Sigmoid colon (tissue), 4 donors: ENCODE results near the gene LARP4.

Experiments
- POLR2A ChIP-seq, 2 donors: fragments of 450-650 bp; IDR thresholded peaks; one replicate each; pipeline ENCODE4 v1.6.1; 2016; ENCODE audit warnings: antibody characterized with exemption in 2 of 2, mild to moderate bottlenecking in 2 of 2, moderate library complexity in 2 of 2
- POLR2AphosphoS5 ChIP-seq, 4 donors: sonication (generic); formaldehyde crosslinking; IDR thresholded peaks; one replicate each; pipeline ENCODE4 v1.6.1; 2017; ENCODE audit warnings: antibody characterized with exemption in 4 of 4
- TF ChIP-seq, protein P1 (sequence below), 4 experiments: fragments of 450-650 bp in 3 of 4; fragments of 200-600 bp in 1 of 4; IDR thresholded peaks; one replicate each; pipeline ENCODE4 v1.5.1; 2016 to 2019; ENCODE audit warnings: antibody characterized with exemption in 4 of 4, mild to moderate bottlenecking in 3 of 4, moderate library complexity in 2 of 4

DNA sequence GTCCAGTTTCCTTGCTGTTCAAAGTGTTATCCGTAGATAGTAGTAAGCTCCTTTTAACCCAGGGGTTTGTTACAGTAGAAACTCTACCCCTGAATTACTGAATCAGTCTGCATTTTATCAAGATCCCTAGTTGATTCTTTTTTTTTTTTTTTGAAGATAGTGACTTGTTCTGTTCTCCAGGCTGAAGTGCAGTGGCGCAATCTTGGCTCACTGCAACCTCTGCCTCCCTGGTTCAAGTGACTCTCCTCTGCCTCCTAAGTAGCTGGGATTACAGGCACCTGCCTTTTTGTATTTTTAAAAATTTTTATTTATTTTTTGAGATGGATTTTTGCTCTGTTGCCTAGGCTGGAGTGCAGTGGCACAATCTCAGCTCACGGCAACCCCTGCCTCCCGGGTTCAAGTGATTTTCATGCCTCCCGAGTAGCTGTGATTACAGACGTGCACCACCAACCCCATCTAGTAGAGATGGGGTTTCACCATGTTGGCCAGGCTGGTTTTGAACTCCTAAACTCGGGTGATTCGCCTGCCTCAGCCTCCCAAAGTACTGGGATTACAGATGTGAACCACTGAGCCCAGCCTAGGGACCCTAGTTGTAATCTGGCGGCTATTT, 10.5 kb downstream of the LARP4 start:
- no peak for TF ChIP-seq POLR2A (IDR thresholded peaks at IDR 0.05)
- TF ChIP-seq, protein P1, sequence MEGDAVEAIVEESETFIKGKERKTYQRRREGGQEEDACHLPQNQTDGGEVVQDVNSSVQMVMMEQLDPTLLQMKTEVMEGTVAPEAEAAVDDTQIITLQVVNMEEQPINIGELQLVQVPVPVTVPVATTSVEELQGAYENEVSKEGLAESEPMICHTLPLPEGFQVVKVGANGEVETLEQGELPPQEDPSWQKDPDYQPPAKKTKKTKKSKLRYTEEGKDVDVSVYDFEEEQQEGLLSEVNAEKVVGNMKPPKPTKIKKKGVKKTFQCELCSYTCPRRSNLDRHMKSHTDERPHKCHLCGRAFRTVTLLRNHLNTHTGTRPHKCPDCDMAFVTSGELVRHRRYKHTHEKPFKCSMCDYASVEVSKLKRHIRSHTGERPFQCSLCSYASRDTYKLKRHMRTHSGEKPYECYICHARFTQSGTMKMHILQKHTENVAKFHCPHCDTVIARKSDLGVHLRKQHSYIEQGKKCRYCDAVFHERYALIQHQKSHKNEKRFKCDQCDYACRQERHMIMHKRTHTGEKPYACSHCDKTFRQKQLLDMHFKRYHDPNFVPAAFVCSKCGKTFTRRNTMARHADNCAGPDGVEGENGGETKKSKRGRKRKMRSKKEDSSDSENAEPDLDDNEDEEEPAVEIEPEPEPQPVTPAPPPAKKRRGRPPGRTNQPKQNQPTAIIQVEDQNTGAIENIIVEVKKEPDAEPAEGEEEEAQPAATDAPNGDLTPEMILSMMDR (IDR thresholded peaks at IDR 0.05) = no peak
- TF ChIP-seq POLR2AphosphoS5 (IDR thresholded peaks at IDR 0.05) = no peak
